Measurements from ENCODE around the gene SGCA. TPM values are rescaled to one million over a fixed set of nuclear protein-coding genes. Genes with fewer than 3 reads are reported as not detected.

The SGCA gene
- total and polyA plus RNA-seq, 4 donors = 0.31 to 1.3 (median 1.2) TPM; not detected in 1

- Histone ChIP-seq H3K4me3 (ENCODE audit: low read depth in 1 of 3, low read length in 3 of 3) (peak overlapping the region in 2 of 3 donors; percentile 63 to 73), H3K9me3 (ENCODE audit: control insufficient read depth in 4 of 4, low read length in 3 of 4) (no peaks in the 10 kb centered on the region), H3K27me3 (ENCODE audit: control insufficient read depth in 4 of 4, insufficient read depth in 4 of 4, low read length in 3 of 4) (no peaks in the 10 kb centered on the region), H3K4me1 (ENCODE audit: control insufficient read depth in 4 of 4, insufficient read depth in 4 of 4, low read length in 3 of 4) (peaks cover 24 to 61% (median 55%) of the 10 kb centered on the region in 4 donors), H3K9ac (ENCODE audit: low read depth in 1 of 2, low read length in 2 of 2) (peak overlapping the region in 1 of 2 donors; percentile 50), H3K27ac (ENCODE audit: low read depth in 1 of 2, low read length in 2 of 2) (peak overlapping the region; percentile 79 to 80), H3K36me3 (ENCODE audit: control insufficient read depth in 4 of 4, insufficient read depth in 3 of 4, low read depth in 1 of 4, low read length in 3 of 4) (no peaks in the 10 kb centered on the region)
- WGBS = 7% methylated on average over 123 of the region's 123 CpGs
- DNase-seq (ENCODE audit: low spot score) = peak; percentile 64
- no peak for TF ChIP-seq EGR1 (IDR thresholded peaks at IDR 0.05; ENCODE audit: low read depth in 2 of 2)
- TF ChIP-seq CTCF (IDR thresholded peaks at IDR 0.05; ENCODE audit: low read depth, low read length, missing input control) = peak; percentile 10
- TF ChIP-seq ZBTB33 (IDR thresholded peaks at IDR 0.05) = no peak
Measured at GRCh38 chr17:50149417-50150353, 16.1 kb upstream of the SGCA start.

- H3K4me1 ChIP-seq (ENCODE audit: control insufficient read depth in 4 of 4, insufficient read depth in 4 of 4, low read length in 3 of 4) = peaks cover 17 to 56% (median 47%) of the 10 kb centered on the region in 4 donors
- DNase-seq (ENCODE audit: low spot score) = no peak
- peak within 1 kb of the TSS; percentile 79 to 82 for H3K27ac ChIP-seq (ENCODE audit: low read depth in 1 of 2, low read length in 2 of 2)
- H3K36me3 ChIP-seq (ENCODE audit: control insufficient read depth in 4 of 4, insufficient read depth in 3 of 4, low read depth in 1 of 4, low read length in 3 of 4) = no peaks in the 10 kb centered on the region
- under 1% methylated on average over 69 of the region's 69 CpGs for WGBS
- TF ChIP-seq HNF4A (conservative IDR thresholded peaks at IDR 0.05) (no peak), GABPA (IDR thresholded peaks at IDR 0.05 in 1 of 2, conservative IDR thresholded peaks at IDR 0.05 in 1 of 2) (no peak), YY1 (IDR thresholded peaks at IDR 0.05) (no peak), FOXA1 (IDR thresholded peaks at IDR 0.05) (no peak), ZBTB33 (IDR thresholded peaks at IDR 0.05) (no peak), EGR1 (IDR thresholded peaks at IDR 0.05; ENCODE audit: low read depth in 2 of 2) (no peak), NR2F2 (IDR thresholded peaks at IDR 0.05) (no peak), REST (IDR thresholded peaks at IDR 0.05) (no peak), TAF1 (conservative IDR thresholded peaks at IDR 0.05) (no peak), RXRA (IDR thresholded peaks at IDR 0.05) (no peak)
- peak within 1 kb of the TSS in 2 of 3 donors; percentile 63 to 73 for H3K4me3 ChIP-seq (ENCODE audit: low read depth in 1 of 3, low read length in 3 of 3)
- peak within 1 kb of the TSS; percentile 34 to 52 for H3K9ac ChIP-seq (ENCODE audit: low read depth in 1 of 2, low read length in 2 of 2)
- no peaks in the 10 kb centered on the region for H3K9me3 ChIP-seq (ENCODE audit: control insufficient read depth in 4 of 4, low read length in 3 of 4)
- no peaks in the 10 kb centered on the region for H3K27me3 ChIP-seq (ENCODE audit: control insufficient read depth in 4 of 4, insufficient read depth in 4 of 4, low read length in 3 of 4)
Measured at GRCh38 chr17:50150354-50151040, 15.3 kb upstream of the SGCA start, which contains the start of gene PPP1R9B. Gene PPP1R9B (minus strand): TSS chr17:50150677. CDS start chr17:50150513, 164 bp downstream.

All from liver (tissue), 9 donors.